Amniotic epithelial cell (primary cell): ENCODE measurements around the gene CDC42EP5.

Experiments
- DNase-seq: peaks from one replicate; pipeline ENCODE4 v3.0.0-alpha.2; 2010; ENCODE audit warnings: low read depth

CDC42EP5 gene

DNA sequence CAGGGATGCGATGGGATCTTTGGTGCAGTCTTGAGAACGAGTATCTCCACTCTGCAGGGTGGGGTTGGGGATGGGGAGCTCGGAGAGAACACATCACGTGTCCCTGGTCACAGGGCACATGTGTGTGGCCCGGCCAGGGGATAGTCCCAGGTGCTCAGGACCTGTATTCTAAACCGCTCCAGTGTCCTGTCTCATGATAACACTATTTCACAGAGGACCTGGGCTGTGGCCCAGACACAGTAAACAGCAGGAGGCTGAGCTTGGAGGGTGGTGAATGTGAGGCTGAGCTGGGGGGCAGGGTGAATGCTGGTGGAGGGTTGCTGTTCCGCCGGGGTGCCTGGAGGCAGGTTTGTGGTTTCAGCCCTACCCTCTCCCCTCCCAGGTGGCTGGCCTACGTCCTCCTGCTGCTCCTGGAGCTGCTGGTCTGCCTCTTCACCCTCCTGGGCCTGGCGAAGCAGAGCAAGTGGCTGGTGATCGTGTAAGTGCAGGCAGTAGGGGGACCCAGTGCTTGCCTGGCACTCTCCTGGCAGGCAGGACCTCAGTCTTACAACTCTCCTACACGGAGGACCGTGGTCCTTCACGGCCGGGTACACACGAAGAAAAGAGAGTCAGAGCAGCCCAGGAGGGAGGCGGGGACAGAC lies 46.7 kb downstream of the CDC42EP5 start:
- no peak for DNase-seq

GRCh38 chr19:54425382-54425723 lies 47.7 kb downstream of the CDC42EP5 start:
- no peak for DNase-seq

DNA sequence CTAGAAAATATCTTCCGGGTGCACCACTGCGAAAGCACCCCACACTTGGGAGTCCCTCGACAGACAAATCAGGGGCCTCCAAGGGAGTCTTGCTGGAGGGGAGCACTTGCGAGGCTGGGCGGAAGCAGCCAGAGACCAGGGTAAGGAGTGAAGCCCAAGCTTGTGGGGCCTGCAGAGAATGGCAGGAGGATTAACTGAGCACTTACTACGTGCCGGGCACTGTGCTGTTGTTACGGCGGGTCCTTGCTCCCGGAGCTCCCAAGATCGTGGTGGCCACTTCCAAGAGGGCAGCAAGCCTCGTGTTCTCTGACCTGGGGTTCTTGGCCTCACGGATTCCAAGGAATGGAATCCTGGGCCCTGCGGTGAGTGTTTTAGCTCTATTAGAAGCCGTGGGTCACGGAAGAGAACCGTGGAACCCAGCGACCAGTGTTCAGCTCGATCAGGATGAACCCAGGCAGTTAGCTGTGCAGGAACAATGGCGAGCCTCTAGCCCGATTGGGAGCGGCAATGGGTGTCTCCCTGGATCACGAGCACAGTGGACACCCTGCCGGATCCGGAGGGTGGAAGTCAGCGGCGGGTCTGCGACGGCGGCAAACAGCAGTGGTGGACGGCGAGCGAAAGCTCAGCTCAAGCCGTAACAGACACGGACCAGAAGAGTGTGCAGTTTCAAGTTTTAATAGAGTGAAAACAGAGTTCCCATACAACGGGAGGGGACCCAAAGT lies 48.3 kb downstream of the CDC42EP5 start:
- DNase-seq, result no peak

GRCh38 chr19:54424201-54424600 lies 48.9 kb downstream of the CDC42EP5 start:
- no peak for DNase-seq

DNA sequence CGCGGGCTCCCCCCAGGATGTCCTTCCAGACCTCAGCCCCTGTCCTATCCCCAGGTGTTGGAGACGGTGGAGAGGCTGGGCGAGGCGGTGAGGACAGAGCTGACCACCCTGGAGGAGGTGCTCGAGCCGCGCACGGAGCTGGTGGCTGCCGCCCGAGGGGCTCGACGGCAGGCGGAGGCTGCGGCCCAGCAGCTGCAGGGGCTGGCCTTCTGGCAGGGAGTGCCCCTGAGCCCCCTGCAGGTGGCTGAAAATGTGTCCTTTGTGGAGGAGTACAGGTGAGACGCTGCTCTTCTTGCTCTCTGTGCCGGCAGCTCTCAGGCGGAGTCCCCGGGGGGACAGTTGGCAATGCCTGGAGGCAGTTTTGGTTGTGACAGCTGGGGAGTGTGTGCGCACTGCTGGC lies 51.0 kb downstream of the CDC42EP5 start:
- DNase-seq, result no peak

GRCh38 chr19:54421521-54421920 lies 51.6 kb downstream of the CDC42EP5 start:
- no peak for DNase-seq

GRCh38 chr19:54421169-54421516 lies 52.0 kb downstream of the CDC42EP5 start:
- no peak for DNase-seq

GRCh38 chr19:54420383-54421168 lies 52.5 kb downstream of the CDC42EP5 start:
- no peak for DNase-seq

DNA sequence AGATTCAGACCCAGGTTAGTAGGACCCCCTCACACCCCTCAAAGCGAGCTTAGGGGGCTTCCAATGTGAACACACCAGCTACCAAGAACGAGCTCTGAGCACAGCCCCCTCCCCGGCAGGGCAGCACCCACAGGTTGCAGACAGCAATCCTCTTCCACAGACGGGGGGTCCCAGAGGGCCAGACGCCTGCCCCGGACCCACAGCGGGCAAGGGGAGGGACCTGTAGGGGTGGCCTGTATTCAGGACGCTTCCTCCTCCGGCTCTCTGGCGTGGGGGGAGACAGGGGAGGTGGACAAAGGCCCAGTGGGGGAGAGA lies 53.1 kb downstream of the CDC42EP5 start:
- no peak for DNase-seq

DNA sequence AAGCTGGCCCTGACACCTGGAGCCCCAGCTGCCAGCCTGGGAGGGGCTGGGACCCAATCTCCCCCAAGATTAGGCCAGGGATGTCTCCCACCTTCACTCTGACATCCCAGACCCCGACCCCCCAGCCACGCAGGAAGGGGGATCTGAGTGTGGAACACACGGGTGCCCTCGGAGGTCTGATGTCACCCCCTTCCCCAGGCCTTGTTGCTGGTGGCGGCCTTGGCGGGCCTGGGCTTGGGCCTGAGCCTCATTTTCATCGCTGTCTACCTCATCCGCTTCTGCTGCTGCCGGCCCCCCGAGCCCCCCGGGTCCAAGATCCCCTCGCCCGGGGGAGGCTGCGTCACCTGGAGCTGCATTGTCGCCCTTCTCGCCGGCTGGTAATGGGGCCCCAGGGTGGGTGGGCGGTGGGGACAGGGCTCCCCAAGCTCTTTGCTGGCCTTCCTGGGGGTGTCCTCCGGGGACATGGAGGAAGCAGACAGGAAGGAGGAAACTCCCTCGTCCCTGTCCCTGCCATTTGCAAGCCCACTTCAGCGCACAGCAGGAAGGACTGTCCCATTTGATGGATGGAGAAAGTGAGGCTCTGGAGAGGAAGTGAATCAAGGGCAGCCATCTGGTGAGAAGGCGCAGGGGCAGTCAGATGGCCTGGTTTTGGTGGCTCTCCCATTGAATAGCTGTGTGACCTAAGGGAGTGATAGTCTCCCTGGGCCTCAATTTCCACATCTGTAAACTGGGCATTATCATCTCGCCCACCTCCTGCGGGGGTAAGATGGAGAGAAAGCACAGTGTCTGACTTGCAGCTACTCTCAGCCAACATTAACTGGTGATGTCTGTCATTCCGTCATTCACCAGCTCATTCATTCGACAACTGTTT lies 53.9 kb downstream of the CDC42EP5 start:
- no peak for DNase-seq

- DNase-seq, result peak; percentile 76
These were observed 54.8 kb downstream of the CDC42EP5 start for GRCh38 chr19:54418030-54418929.

GRCh38 chr19:54416695-54417491 lies 56.2 kb downstream of the CDC42EP5 start:
- DNase-seq, result no peak

- no peak for DNase-seq
These were observed 57.0 kb downstream of the CDC42EP5 start for GRCh38 chr19:54415901-54416673.

- DNase-seq, result no peak
These were observed 57.7 kb downstream of the CDC42EP5 start, which contains the start of gene TTYH1 for GRCh38 chr19:54415208-54415900. TSS of gene TTYH1 (plus strand) at chr19:54415464. CDS start at chr19:54415553, 89 bp downstream.
